ENCODE results near the gene PRPSAP1.

PRPSAP1 gene

DNA sequence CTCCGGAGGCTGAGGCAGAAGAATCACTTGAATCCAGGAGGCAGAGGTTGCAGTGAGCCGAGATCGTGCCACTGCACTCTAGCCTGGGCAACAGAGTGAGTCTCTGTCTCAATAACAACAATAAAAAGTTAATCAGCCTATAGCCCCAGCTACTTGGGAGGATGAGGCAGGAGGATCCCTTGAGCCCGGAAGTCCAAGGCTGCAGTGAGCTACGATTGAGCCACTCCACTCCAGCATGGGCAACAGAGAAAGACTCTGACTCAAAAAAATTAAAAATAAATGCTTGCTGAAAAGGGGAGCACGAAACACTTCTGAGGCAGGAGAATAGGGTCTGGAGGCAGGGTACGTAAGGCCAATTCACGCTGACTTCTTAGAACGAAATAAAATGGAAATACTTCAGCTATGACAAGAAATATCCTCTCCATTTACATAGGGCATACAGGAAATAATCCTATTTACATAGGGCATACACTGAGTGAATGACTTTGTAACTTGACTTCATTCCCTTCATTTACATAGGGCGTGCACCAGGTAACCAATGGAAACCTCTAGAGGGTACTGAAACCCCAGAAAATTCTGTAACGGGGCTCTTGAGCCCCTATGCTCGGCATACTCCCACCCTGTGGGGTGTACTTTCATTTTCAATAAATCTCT lies 3.2 kb upstream of the PRPSAP1 start:
- Histone ChIP-seq H3K27ac (ENCODE audit: extremely low read depth, low read depth, low read length) (no peak overlapping the region), H3K4me1 (ENCODE audit: control insufficient read depth, insufficient read depth, low read length) (peaks cover 7% of the 10 kb centered on the region; the same call in 1 of the 2 replicates), H3K36me3 (ENCODE audit: control insufficient read depth in 2 of 2, insufficient read depth in 1 of 2, low read length in 2 of 2) (no peaks in the 10 kb centered on the region), H3K4me3 (ENCODE audit: low read depth, low read length) (no peak overlapping the region), H3K9me3 (ENCODE audit: control insufficient read depth, insufficient read depth, low read depth, low read length) (no peaks in the 10 kb centered on the region)
- ChIA-PET POLR2A (no interaction called here), CTCF (interaction anchor here (1.0 kb wide), 1 partner anchor 51 kb away, joined by 3 read pairs; no protein-coding TSS in a partner anchor)
- TF ChIP-seq, protein P1, sequence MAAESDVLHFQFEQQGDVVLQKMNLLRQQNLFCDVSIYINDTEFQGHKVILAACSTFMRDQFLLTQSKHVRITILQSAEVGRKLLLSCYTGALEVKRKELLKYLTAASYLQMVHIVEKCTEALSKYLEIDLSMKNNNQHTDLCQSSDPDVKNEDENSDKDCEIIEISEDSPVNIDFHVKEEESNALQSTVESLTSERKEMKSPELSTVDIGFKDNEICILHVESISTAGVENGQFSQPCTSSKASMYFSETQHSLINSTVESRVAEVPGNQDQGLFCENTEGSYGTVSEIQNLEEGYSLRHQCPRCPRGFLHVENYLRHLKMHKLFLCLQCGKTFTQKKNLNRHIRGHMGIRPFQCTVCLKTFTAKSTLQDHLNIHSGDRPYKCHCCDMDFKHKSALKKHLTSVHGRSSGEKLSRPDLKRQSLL (tag by site-specific recombination; IDR thresholded peaks at IDR 0.05), result peak; percentile 70; the same call in 1 of the 2 replicates
- no peak for TF ChIP-seq ZNF792 (tag by site-specific recombination; IDR thresholded peaks at IDR 0.05)

DNA sequence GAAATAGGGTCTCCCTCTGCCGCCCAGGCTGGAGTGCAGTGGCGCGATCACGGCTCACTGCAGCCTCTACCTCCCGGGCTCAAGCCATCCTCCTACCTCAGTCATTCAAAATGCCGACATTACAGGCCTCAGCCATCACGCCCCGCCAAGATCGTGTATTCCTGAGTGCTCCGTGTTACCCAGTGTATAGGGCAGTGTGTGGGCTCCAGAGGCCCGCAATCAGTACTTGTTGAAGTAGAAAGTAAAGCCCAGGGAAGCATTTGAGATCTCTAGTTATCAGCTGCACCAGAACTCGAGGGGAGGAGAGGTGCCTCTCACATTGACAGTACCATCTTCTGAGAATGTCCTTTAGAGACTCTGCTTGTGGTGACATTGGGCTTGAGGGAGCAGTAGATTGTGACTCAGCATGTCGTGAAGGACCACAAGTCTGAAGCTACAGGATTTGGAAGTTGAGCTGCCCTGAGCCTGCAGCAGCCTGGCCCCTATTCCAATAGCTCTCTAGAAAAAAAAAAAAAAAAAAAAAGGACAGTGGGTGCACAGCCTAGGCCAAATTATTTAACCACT lies 1.1 kb upstream of the PRPSAP1 start:
- Histone ChIP-seq H3K27ac (ENCODE audit: extremely low read depth, low read depth, low read length) (no peak overlapping the region), H3K4me3 (ENCODE audit: low read depth, low read length) (no peak overlapping the region), H3K36me3 (ENCODE audit: control insufficient read depth in 2 of 2, insufficient read depth in 1 of 2, low read length in 2 of 2) (peaks cover 3 to 4% of the 10 kb centered on the region in 2 experiments; a peak in 2 of 3 replicates), H3K9me3 (ENCODE audit: control insufficient read depth, insufficient read depth, low read depth, low read length) (no peaks in the 10 kb centered on the region), H3K4me1 (ENCODE audit: control insufficient read depth, insufficient read depth, low read length) (peaks cover 12% of the 10 kb centered on the region; the same call in 1 of the 2 replicates)
- ChIA-PET POLR2A (interaction anchor here (0.6 to 1.5 kb wide), 4 partner anchors 21 to 1637 kb away, joined by 3 to 6 read pairs (median 4); no protein-coding TSS in a partner anchor), CTCF (interaction anchor here (0.6 to 0.8 kb wide), 3 partner anchors 31 to 148 kb away, joined by 3 to 5 read pairs (median 3); no protein-coding TSS in a partner anchor)
- TF ChIP-seq ZNF623 (tag by site-specific recombination; IDR thresholded peaks at IDR 0.05) (no peak), ZNF341 (tag by site-specific recombination; IDR thresholded peaks at IDR 0.05; ENCODE audit: low read depth) (peak; percentile 60)

DNA sequence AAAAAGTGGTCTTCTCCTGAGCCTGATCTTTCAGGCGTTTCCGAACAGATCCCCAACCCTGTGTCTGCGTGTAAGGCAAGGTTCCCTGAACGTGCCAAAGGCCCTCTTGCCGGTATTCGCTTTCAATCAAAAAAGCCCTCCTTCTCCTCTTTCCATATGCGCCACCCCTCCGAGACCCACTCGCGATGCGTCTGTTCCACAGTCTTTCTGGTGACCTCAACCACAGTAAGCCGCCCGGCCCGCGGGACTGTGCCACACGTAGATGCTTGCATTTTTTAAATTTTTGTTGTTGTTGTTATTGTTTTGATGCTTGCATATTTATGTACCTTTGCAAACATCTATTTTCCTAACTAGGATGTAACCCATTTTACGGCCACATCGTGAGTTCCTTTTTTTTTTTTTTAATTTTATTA lies 607 bp upstream of the PRPSAP1 start:
- Histone ChIP-seq H3K4me1 (ENCODE audit: control insufficient read depth, insufficient read depth, low read length) (peaks cover 12% of the 10 kb centered on the region; the same call in 1 of the 2 replicates), H3K36me3 (ENCODE audit: control insufficient read depth in 2 of 2, insufficient read depth in 1 of 2, low read length in 2 of 2) (peaks cover 3 to 6% of the 10 kb centered on the region in 2 experiments; a peak in 2 of 3 replicates), H3K27ac (ENCODE audit: extremely low read depth, low read depth, low read length) (peak overlapping the region; percentile 96; the same call in 1 of the 2 replicates), H3K4me3 (ENCODE audit: low read depth, low read length) (peak overlapping the region; percentile 40), H3K9me3 (ENCODE audit: control insufficient read depth, insufficient read depth, low read depth, low read length) (no peaks in the 10 kb centered on the region)
- POLR2A ChIA-PET, result interaction anchor here (0.5 to 2.9 kb wide), 26 partner anchors 9 to 734 kb away, joined by 3 to 51 read pairs (median 4); partner anchors contain the start of genes FBF1, SPHK1, UBALD2 and UBE2O
- CTCF ChIA-PET, result interaction anchor here (0.7 to 3.5 kb wide), 8 partner anchors 11 to 149 kb away, joined by 3 to 38 read pairs (median 5); partner anchors contain the start of gene SPHK1
- TF ChIP-seq ZNF433 (tag by site-specific recombination; IDR thresholded peaks at IDR 0.05; ENCODE audit: low read depth), result no peak
- TF ChIP-seq ZNF707 (tag by site-specific recombination; IDR thresholded peaks at IDR 0.05), result no peak
- no peak for TF ChIP-seq ZNF747 (tag by site-specific recombination; IDR thresholded peaks at IDR 0.05)
- no peak for TF ChIP-seq ZNF132 (tag by site-specific recombination; IDR thresholded peaks at IDR 0.05; ENCODE audit: borderline replicate concordance)
- no peak for TF ChIP-seq ZNF311 (tag by site-specific recombination; IDR thresholded peaks at IDR 0.05; ENCODE audit: borderline replicate concordance)
- TF ChIP-seq, protein P2, sequence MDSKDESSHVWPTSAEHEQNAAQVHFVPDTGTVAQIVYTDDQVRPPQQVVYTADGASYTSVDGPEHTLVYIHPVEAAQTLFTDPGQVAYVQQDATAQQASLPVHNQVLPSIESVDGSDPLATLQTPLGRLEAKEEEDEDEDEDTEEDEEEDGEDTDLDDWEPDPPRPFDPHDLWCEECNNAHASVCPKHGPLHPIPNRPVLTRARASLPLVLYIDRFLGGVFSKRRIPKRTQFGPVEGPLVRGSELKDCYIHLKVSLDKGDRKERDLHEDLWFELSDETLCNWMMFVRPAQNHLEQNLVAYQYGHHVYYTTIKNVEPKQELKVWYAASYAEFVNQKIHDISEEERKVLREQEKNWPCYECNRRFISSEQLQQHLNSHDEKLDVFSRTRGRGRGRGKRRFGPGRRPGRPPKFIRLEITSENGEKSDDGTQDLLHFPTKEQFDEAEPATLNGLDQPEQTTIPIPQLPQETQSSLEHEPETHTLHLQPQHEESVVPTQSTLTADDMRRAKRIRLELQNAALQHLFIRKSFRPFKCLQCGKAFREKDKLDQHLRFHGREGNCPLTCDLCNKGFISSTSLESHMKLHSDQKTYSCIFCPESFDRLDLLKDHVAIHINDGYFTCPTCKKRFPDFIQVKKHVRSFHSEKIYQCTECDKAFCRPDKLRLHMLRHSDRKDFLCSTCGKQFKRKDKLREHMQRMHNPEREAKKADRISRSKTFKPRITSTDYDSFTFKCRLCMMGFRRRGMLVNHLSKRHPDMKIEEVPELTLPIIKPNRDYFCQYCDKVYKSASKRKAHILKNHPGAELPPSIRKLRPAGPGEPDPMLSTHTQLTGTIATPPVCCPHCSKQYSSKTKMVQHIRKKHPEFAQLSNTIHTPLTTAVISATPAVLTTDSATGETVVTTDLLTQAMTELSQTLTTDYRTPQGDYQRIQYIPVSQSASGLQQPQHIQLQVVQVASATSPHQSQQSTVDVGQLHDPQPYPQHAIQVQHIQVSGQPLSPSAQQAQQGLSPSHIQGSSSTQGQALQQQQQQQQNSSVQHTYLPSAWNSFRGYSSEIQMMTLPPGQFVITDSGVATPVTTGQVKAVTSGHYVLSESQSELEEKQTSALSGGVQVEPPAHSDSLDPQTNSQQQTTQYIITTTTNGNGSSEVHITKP (tag by site-specific recombination; IDR thresholded peaks at IDR 0.05), result peak; percentile 83
- no peak for TF ChIP-seq PRDM1 (tag by site-specific recombination; IDR thresholded peaks at IDR 0.05)
- no peak for TF ChIP-seq ZNF623 (tag by site-specific recombination; IDR thresholded peaks at IDR 0.05)
- TF ChIP-seq, protein P3, sequence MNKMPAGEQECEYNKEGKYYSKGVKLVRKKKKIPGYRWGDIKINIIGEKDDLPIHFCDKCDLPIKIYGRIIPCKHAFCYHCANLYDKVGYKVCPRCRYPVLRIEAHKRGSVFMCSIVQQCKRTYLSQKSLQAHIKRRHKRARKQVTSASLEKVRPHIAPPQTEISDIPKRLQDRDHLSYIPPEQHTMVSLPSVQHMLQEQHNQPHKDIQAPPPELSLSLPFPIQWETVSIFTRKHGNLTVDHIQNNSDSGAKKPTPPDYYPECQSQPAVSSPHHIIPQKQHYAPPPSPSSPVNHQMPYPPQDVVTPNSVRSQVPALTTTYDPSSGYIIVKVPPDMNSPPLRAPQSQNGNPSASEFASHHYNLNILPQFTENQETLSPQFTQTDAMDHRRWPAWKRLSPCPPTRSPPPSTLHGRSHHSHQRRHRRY (tag by site-specific recombination; IDR thresholded peaks at IDR 0.05), result no peak
- TF ChIP-seq ZNF335 (tag by site-specific recombination; conservative IDR thresholded peaks at IDR 0.05), result peak; percentile 96

All from HEK293 (cell line).